Mesenchymal stem cell (in vitro differentiated cells and primary cell): ENCODE measurements around the gene TBC1D9.

Experiments used
- DNase-seq: peaks from one replicate; pipeline ENCODE4 v3.0.0-alpha.2; 2013
- H2AFZ ChIP-seq: one replicate; pipeline ENCODE4 v1.6.1; 2013; ENCODE audit warnings: low read depth, mild to moderate bottlenecking, control low read depth, inconsistent platforms, low read length, moderate library complexity
- H2AK5ac ChIP-seq: 2 replicates; pipeline ENCODE4 v1.6.1; 2013; ENCODE audit warnings: low read length, moderate library complexity, mild to moderate bottlenecking, inconsistent platforms; ENCODE audit not compliant: severe bottlenecking
- H2BK120ac ChIP-seq: one replicate; pipeline ENCODE4 v1.6.1; 2013; ENCODE audit warnings: low read depth, mild to moderate bottlenecking, inconsistent platforms, low read length, moderate library complexity
- H2BK12ac ChIP-seq, 2 experiments: one replicate each; pipeline ENCODE4 v1.6.1; 2013; ENCODE audit warnings: inconsistent platforms in 2 of 2, low read length in 2 of 2, mild to moderate bottlenecking in 2 of 2, moderate library complexity in 2 of 2, control low read depth in 1 of 2
- H2BK15ac ChIP-seq: one replicate; pipeline ENCODE4 v1.6.1; 2013; ENCODE audit warnings: mild to moderate bottlenecking, low read depth, inconsistent platforms; ENCODE audit not compliant: poor library complexity, severe bottlenecking
- H2BK5ac ChIP-seq: 2 replicates; pipeline ENCODE4 v1.6.1; 2013; ENCODE audit warnings: low read depth, mild to moderate bottlenecking, low read length, control low read depth, inconsistent platforms; ENCODE audit not compliant: poor library complexity, severe bottlenecking
- H3K14ac ChIP-seq, 2 experiments: one replicate each; pipeline ENCODE4 v1.6.1; 2013; ENCODE audit warnings: inconsistent platforms in 2 of 2, low read length in 2 of 2, control low read depth in 1 of 2, mild to moderate bottlenecking in 1 of 2, moderate library complexity in 1 of 2
- H3K18ac ChIP-seq, 2 experiments: one replicate each; pipeline ENCODE4 v1.6.1; 2013; ENCODE audit warnings: inconsistent platforms in 2 of 2, low read length in 2 of 2, control low read depth in 1 of 2, low read depth in 1 of 2, mild to moderate bottlenecking in 1 of 2
- H3K23ac ChIP-seq, 2 experiments: one replicate each; pipeline ENCODE4 v1.6.1; 2013; ENCODE audit warnings: inconsistent platforms in 2 of 2, low read length in 2 of 2, mild to moderate bottlenecking in 2 of 2, moderate library complexity in 2 of 2, control low read depth in 1 of 2
- H3K27ac ChIP-seq: 2 replicates; pipeline ENCODE4 v1.5.1; 2013; ENCODE audit warnings: mild to moderate bottlenecking, moderate library complexity, low read length, control low read depth, inconsistent platforms; ENCODE audit not compliant: poor library complexity, severe bottlenecking
- H3K27me3 ChIP-seq, 2 experiments: 2 replicates each; pipeline versions ENCODE4 v1.6.1 to v1.7.0; 2013; ENCODE audit warnings: low read length in 2 of 2, mild to moderate bottlenecking in 2 of 2, moderate library complexity in 2 of 2, control low read depth in 1 of 2, inconsistent platforms in 1 of 2; ENCODE audit not compliant: control insufficient read depth in 1 of 2, insufficient read depth in 1 of 2
- H3K36me3 ChIP-seq, 2 experiments: 2 replicates each; pipeline versions ENCODE4 v1.6.1 to v1.7.0; 2013; ENCODE audit warnings: low read length in 2 of 2, control low read depth in 1 of 2, inconsistent platforms in 1 of 2, low read depth in 1 of 2, mild to moderate bottlenecking in 1 of 2; ENCODE audit not compliant: insufficient read depth in 2 of 2, control insufficient read depth in 1 of 2
- H3K4ac ChIP-seq, 2 experiments: one replicate each; pipeline ENCODE4 v1.6.1; 2013; ENCODE audit warnings: inconsistent platforms in 2 of 2, low read length in 2 of 2, mild to moderate bottlenecking in 2 of 2, moderate library complexity in 2 of 2, control low read depth in 1 of 2, low read depth in 1 of 2
- H3K4me1 ChIP-seq: 2 replicates; pipeline ENCODE4 v1.6.1; 2013; ENCODE audit warnings: low read depth, low read length, control low read depth; ENCODE audit not compliant: control insufficient read depth, insufficient read depth
- H3K4me2 ChIP-seq: 2 replicates; pipeline ENCODE4 v1.6.1; 2013; ENCODE audit warnings: low read length, mild to moderate bottlenecking, inconsistent platforms; ENCODE audit not compliant: poor library complexity, severe bottlenecking
- H3K4me3 ChIP-seq, 2 experiments: 2 replicates each; pipeline versions ENCODE4 v1.5.1 to v1.7.0; 2013; ENCODE audit warnings: low read length in 2 of 2, mild to moderate bottlenecking in 2 of 2, control low read depth in 1 of 2, low read depth in 1 of 2; ENCODE audit not compliant: insufficient read depth in 1 of 2
- H3K79me1 ChIP-seq: replicated peaks from 2 replicates; pipeline ENCODE4 v1.6.1; 2013; ENCODE audit warnings: mild to moderate bottlenecking, control low read depth, low read length, inconsistent platforms; ENCODE audit not compliant: poor library complexity, severe bottlenecking
- H3K9ac ChIP-seq: 2 replicates; pipeline ENCODE4 v1.7.0; 2013; ENCODE audit warnings: mild to moderate bottlenecking, low read length, moderate library complexity
- H3K9me3 ChIP-seq: 2 replicates; pipeline ENCODE4 v1.7.0; 2013; ENCODE audit warnings: mild to moderate bottlenecking, low read length; ENCODE audit not compliant: control insufficient read depth
- H4K8ac ChIP-seq: one replicate; pipeline ENCODE4 v1.6.1; 2013; ENCODE audit warnings: inconsistent platforms, mild to moderate bottlenecking, low read length, moderate library complexity
- H4K91ac ChIP-seq: one replicate; pipeline ENCODE4 v1.6.1; 2013; ENCODE audit warnings: mild to moderate bottlenecking, low read length, inconsistent platforms
- WGBS: methylation state at CpG from one replicate; pipeline ENCODE4 v1.1.7; 2013; ENCODE audit warnings: mixed read lengths; 5-methylcytosine and 5-hydroxymethylcytosine counted together

TBC1D9 gene

DNA sequence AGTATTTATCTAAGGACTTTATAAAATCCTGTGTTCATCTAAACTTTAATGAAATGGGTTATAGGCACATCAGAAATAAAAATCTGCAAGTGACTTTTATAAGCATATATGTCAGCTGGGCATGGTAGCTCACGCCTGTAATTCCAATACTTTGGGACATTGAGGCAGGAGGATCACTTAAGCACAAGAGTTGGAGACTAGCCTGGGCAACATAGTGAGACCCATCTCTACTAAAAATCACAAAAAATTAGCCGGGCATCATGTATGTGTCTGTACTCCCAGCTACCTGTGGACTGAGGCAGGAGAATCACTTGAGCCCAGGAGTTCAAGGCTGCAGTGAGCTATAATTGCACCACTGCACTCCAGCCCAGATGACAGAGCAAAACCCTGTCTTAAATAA lies 20.9 kb downstream of the TBC1D9 start:
- H3K4me3 ChIP-seq, result no peak overlapping the region
- H3K4me2 ChIP-seq, result no peak overlapping the region
- no peak overlapping the region for H3K4ac ChIP-seq
- 97% methylated on average over 2 of the region's 2 CpGs for whole genome bisulfite sequencing
- H4K8ac ChIP-seq, result no peak overlapping the region
- no peak overlapping the region for H2BK120ac ChIP-seq
- no peak overlapping the region for H2AK5ac ChIP-seq
- no peak overlapping the region for H3K23ac ChIP-seq
- no peak overlapping the region for H3K18ac ChIP-seq
- DNase-seq, result no peak
- H3K9me3 ChIP-seq, result no peaks in the 10 kb centered on the region
- no peak overlapping the region for H2BK15ac ChIP-seq
- H3K9ac ChIP-seq, result no peak overlapping the region
- no peak overlapping the region for H2AFZ ChIP-seq
- no peaks in the 10 kb centered on the region for H3K27me3 ChIP-seq
- no peak overlapping the region for H3K27ac ChIP-seq
- H3K36me3 ChIP-seq, result no peaks in the 10 kb centered on the region
- H3K79me1 ChIP-seq, result peaks cover 15% of the 10 kb centered on the region
- H3K4me1 ChIP-seq, result peaks cover 6% of the 10 kb centered on the region
- no peak overlapping the region for H4K91ac ChIP-seq
- no peak overlapping the region for H2BK5ac ChIP-seq
- no peak overlapping the region for H3K14ac ChIP-seq
- H2BK12ac ChIP-seq, result no peak overlapping the region

DNA sequence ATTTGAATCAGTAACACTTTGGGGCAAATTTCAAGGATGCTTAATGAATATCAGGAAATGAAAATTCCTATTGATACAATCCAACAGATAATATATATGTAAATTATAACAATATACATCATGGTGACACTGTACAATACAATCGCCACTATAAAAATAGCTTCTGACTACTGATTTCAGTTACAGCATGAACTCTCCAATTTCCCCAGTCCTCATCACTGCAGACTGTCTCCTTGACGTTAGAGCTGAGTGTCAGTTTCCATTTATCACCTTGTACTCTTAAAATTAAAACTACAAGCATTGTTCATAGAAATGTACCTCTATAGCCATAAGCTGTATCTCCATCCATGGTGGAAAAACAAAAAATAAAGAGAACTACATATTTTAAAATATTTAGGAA lies 23.4 kb downstream of the TBC1D9 start:
- Histone ChIP-seq H4K91ac (no peak overlapping the region), H3K4me2 (no peak overlapping the region), H3K23ac (no peak overlapping the region), H3K79me1 (peaks cover 15% of the 10 kb centered on the region), H3K4ac (no peak overlapping the region), H2BK5ac (no peak overlapping the region), H3K18ac (no peak overlapping the region), H3K36me3 (no peaks in the 10 kb centered on the region), H2AFZ (no peak overlapping the region), H4K8ac (no peak overlapping the region), H3K4me3 (no peak overlapping the region), H3K14ac (no peak overlapping the region), H2BK120ac (no peak overlapping the region), H2BK15ac (no peak overlapping the region), H3K9ac (no peak overlapping the region), H3K27me3 (no peaks in the 10 kb centered on the region), H3K27ac (no peak overlapping the region), H3K9me3 (no peaks in the 10 kb centered on the region), H2BK12ac (no peak overlapping the region), H3K4me1 (peaks cover 10% of the 10 kb centered on the region), H2AK5ac (no peak overlapping the region)
- WGBS, result 96% methylated on average over 2 of the region's 2 CpGs
- no peak for DNase-seq

DNA sequence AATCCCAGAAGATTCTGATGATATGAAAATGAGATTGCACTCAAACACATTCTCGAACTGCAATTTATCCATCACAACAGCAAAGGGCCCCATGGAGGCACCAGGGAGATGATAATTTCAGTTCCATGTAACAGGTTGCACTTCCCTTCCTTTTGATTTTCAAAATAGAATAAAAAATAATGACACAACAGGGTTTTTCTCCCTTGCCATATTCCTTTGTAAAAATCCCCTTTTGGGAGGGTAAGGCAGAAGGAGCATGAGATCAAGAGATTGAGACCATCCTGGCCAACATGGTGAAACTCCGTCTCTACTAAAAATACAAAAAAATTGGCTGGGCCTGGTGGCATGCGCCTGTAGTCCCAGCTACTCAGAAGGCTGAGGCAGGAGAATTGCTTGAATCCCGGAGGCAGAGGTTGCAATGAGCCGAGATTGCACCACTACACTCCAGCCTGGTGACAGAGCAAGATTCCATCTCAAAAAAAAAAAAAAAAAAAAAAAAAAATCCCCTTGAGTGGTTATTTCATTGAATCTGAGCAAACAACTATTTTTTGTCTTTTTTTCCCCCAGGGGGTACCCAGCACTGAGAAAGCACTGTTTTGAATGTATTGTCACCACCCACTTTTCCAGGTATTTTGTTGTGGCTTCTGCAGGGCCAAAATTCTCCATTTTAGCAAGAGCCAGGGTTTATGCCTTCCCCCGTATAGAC lies 26.7 kb downstream of the TBC1D9 start:
- Histone ChIP-seq H4K91ac (no peak overlapping the region), H3K18ac (no peak overlapping the region), H3K9ac (no peak overlapping the region), H3K23ac (no peak overlapping the region), H3K27me3 (no peaks in the 10 kb centered on the region), H3K4me3 (no peak overlapping the region), H2AFZ (no peak overlapping the region), H2AK5ac (no peak overlapping the region), H3K4me1 (peaks cover 11% of the 10 kb centered on the region), H2BK15ac (no peak overlapping the region), H3K4me2 (no peak overlapping the region), H3K36me3 (no peaks in the 10 kb centered on the region), H2BK12ac (no peak overlapping the region), H3K14ac (no peak overlapping the region), H4K8ac (no peak overlapping the region), H3K27ac (no peak overlapping the region), H3K4ac (no peak overlapping the region), H3K9me3 (no peaks in the 10 kb centered on the region), H2BK5ac (no peak overlapping the region), H2BK120ac (no peak overlapping the region), H3K79me1 (peaks cover 13% of the 10 kb centered on the region)
- 77% methylated on average over 5 of the region's 6 CpGs for WGBS
- no peak for DNase-seq

DNA sequence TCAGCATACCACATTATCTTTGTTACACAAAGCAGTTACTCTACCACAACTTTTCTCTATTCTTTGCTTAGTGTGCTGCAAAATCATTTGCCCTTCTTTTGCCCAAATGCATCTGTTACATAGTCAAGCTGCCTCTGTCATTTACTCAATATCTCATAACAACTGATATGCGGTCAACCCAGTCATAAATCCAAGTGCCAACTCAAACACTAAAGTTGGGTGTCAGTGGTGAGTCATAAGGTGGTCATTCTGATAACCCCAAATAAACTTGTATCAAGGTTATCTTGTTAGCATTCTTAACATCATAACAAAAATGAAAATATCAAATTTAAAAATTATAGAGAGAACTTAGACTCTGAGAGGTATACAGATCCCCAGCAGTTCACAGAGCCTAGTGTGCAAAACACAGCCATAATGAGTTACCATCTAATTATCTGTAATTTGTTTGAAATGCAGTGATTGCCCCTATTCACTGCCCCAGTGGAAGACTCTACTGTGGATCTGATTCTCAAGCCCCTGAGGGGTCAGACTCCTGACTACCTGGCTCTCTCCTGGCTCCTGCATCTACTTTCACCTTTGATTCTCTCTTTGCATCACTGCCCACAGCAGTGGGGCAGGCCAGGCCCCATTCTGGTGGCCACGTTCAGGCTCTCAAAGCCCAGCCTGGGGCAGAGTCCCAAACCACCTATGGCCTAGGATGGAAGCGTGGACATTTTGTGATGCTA lies 29.2 kb downstream of the TBC1D9 start:
- H3K23ac ChIP-seq, result no peak overlapping the region
- no peak overlapping the region for H4K8ac ChIP-seq
- H2AK5ac ChIP-seq, result peak overlapping the region; percentile 8
- no peak overlapping the region for H3K9ac ChIP-seq
- DNase-seq, result no peak
- H3K4me2 ChIP-seq, result no peak overlapping the region
- no peak overlapping the region for H3K18ac ChIP-seq
- WGBS, result 77% methylated on average over 2 of the region's 3 CpGs
- H3K9me3 ChIP-seq, result no peaks in the 10 kb centered on the region
- H2AFZ ChIP-seq, result no peak overlapping the region
- H3K14ac ChIP-seq, result no peak overlapping the region
- no peak overlapping the region for H2BK5ac ChIP-seq
- no peak overlapping the region for H4K91ac ChIP-seq
- no peak overlapping the region for H2BK120ac ChIP-seq
- no peaks in the 10 kb centered on the region for H3K36me3 ChIP-seq
- no peak overlapping the region for H2BK15ac ChIP-seq
- H3K79me1 ChIP-seq, result peaks cover 19% of the 10 kb centered on the region
- H3K27me3 ChIP-seq, result no peaks in the 10 kb centered on the region
- peak overlapping the region; percentile 4 for H3K27ac ChIP-seq
- peaks cover 11% of the 10 kb centered on the region for H3K4me1 ChIP-seq
- no peak overlapping the region for H3K4ac ChIP-seq
- no peak overlapping the region for H2BK12ac ChIP-seq
- H3K4me3 ChIP-seq, result no peak overlapping the region
